Raji (cell line): ENCODE data around the gene KDM4B.

Source experiments
- POLR2A ChIP-seq: IDR thresholded peaks from 2 replicates; pipeline ENCODE4 v1.6.1; 2011; ENCODE audit warnings: low read depth, low read length, control low read depth; ENCODE audit not compliant: insufficient read depth

Gene KDM4B

DNA sequence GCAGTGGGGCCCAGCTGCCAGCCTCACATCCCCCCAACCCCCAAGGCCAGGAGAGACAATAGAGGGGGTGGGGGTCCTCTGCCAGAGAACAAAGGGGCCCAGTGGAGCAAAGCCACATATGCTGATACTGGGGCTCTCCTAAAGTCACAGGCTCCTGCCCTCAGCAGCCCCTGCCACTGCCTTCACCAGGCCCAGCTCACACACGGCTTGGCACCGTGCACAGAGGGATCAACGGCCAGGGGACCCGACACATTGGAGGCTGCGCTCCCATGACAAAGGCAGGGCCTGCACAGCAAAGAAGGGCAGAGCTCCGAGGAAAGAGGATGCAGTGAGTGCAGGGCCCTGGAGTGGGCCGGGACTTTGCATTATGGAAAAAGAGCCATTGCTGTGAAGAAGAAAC, 146.4 kb downstream of the KDM4B start:
- TF ChIP-seq POLR2A, result no peak

DNA sequence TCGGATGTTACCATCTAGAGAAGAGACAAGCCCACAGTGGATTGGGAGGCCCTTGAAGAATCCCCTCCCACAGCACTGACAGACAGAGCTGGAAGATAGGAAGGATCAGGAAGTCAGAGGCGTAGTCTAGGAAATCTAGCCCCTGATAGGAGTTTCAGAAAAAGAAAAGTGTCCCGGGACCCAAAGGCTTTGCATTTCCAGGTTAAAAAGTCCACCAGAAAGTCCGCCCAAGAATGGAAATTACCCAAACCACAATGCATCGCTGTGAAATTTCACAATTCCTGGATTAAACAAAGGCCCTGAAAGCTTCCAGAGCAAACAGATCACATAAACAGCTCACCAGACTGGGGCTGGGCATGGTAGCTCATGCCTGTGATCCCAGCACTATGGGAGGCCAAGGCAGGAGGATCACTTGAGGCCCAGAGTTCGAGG, 146.9 kb downstream of the KDM4B start:
- TF ChIP-seq POLR2A, result no peak

DNA sequence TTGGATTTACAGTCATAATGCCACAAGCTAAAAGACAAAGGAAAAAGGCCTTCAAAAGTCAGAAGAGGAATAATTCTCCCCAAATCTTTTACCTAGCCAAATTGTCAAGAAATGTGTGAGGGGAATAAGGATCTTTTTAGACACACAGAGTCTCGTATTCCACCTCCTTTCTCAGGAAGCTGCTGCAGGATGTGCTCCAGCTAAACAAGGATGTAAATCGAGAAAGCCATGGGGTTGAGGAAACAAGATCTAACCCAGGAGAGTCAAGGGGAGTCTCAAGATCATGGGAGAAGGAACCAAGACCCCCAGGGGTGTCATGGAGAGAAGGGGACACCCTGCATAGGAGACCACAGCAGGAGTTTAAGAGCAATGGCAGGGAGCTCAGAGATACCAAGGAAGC, 147.4 kb downstream of the KDM4B start:
- no peak for TF ChIP-seq POLR2A

DNA sequence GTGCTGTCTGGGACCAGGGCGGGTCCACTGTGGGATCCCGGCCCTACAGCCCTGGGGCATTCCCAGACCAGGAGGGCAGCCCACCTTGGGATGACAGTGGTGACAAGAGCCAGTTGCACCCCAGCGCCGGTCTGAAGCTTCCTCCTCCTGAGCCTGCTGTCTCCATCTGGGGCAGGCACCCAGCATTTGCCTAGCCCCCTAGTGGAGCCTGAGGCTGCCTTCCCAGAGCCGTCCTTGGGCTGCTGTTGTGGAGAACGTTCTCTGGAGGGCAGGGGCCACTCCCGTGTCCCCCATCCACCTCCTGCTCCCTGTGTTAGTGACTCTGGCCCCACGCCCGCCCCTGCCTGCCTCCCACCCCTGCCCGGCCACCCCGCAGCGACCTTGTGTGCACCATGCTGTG, 148.5 kb downstream of the KDM4B start:
- TF ChIP-seq POLR2A, result no peak

DNA sequence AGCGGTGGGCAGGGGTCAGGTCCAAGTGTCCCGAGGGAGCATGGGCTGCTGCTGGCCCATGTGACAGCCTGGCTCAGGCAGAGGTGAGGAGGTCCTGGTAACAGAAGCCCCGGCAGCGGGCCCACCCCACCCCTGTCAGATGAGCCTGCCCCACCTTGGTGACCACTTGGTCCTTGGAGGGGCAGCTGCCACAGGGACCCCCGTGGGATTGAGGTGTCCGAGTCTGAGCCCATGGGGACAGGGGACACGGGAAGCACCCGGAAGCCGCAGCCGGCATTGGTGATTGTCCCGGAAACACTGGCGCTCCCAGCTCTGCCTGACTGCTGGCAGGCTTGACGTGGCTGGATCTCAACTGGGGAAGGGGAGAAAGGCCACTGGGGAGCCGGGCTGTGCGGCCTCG, 149.1 kb downstream of the KDM4B start:
- TF ChIP-seq POLR2A, result no peak

DNA sequence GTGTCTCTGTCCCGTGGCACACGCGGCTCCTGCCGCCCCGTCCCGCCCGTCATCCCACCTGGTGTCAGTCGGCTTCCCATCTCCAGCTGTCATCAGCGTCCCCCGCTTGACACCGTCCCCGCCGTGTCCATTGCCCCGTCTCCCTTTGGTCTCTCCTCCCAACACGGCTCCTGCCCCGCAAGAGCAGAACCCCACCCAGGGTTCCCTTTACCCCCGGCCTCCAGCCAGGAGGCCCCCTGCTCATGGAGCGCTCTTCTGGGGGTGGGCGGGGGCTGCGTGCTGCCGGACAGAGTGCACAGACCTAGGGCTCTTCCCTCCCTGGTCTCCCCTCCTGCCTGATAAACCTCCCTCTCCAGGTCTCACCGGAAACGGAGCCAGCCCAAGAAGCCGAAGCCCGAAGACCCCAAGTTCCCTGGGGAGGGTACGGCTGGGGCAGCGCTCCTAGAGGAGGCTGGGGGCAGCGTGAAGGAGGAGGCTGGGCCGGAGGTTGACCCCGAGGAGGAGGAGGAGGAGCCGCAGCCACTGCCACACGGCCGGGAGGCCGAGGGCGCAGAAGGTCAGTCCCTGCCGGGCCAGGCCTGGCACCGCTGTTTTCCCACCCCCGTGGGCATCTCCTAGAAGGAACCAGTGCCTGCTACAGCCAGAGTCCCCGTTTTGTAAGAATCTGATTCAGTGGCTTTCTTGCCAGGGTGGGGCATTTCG, 150.5 kb downstream of the KDM4B start:
- TF ChIP-seq POLR2A, result no peak

DNA sequence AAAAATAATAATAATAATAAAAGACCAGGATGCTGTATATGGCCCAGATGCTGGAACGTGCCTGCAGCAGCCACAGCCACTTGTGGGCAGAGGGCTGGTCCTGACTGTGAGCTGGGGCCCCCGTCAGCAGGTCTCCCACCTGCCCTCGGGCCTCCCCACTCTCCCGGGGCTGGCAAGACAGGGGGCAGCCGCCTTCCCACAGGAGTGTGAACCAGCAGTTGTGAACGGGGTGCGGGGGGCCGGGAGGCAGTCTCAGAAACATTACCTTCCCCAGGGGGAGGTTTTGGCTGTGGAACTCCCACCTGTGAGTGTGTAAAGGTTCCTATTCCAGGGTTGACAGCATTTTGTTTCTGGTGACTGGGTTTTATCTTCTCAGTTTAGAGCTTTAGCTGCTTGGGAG, 151.4 kb downstream of the KDM4B start:
- TF ChIP-seq POLR2A, result no peak

DNA sequence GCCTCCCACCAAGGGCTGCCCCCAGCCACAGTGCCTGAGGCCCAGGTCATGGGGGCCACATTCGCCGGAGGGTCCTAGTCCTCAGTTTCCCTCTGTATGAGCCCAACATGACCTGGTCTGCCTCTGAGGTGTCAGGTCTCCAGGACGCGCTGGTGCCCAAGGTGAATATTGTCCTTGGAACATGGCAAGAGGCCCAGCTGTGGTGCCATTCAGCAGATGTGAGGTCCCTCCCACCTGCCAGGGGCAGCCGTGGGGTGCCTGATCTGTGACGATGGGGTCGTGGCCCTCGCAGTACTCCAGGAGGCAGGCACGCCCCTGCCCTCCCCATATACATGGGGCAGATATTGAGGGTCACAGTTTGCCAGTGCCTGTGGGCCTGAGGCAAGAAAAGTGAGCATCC, 151.9 kb downstream of the KDM4B start:
- no peak for TF ChIP-seq POLR2A

DNA sequence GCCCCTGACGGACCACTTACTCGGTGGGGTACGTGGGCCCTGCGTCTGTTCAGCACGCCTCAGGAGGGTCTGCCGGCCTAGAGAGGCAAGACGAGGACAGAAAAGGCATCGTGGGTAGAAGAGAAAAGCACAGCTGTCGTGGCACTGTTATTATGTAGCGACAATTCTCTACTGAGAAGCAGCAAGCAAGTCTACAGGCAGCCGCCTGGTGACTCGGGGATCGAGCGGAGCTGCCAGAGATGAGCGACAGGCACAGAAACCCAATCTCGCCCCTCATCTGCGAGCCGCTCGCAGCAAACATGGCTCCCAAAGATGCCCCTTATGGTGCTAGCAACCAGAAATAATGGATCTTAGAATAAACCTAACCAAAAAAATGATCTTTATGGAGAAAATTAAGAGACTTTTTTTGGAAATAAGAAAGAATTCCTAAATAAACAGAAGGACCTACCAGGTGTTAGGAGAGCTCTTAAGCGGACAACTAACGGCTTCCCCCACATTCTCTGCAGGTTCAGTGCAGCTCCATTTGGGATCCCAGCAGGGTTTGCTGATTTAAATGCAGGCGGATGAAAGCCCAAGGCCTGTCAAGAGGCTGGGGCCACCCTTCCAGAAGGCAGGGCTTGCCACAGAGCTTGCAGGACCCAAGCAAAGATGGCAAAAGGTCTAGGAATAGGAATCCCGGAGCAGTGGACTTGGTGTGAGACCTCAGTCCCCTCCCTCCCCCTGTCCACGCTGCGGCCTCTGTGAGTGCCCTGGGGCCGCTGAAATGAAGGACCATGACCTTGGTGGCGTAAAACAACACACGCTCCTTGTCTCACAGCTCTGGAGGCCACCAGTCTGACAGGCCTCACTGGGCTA, 152.6 kb downstream of the KDM4B start:
- no peak for TF ChIP-seq POLR2A

DNA sequence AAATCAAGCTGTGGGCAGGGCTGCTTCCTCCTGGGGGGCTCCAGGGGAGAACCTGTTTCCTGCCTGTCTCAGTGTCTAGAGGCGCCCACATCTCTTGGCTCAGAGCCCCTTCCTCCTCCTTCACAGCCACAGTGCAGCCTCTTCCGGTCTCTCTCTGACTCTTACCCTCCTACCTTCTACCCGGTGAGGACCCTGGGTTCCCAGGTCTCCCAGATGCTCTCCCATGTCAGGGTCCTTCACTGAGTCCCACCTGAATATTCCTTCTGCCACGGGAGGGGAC, 153.1 kb downstream of the KDM4B start:
- TF ChIP-seq POLR2A, result no peak

DNA sequence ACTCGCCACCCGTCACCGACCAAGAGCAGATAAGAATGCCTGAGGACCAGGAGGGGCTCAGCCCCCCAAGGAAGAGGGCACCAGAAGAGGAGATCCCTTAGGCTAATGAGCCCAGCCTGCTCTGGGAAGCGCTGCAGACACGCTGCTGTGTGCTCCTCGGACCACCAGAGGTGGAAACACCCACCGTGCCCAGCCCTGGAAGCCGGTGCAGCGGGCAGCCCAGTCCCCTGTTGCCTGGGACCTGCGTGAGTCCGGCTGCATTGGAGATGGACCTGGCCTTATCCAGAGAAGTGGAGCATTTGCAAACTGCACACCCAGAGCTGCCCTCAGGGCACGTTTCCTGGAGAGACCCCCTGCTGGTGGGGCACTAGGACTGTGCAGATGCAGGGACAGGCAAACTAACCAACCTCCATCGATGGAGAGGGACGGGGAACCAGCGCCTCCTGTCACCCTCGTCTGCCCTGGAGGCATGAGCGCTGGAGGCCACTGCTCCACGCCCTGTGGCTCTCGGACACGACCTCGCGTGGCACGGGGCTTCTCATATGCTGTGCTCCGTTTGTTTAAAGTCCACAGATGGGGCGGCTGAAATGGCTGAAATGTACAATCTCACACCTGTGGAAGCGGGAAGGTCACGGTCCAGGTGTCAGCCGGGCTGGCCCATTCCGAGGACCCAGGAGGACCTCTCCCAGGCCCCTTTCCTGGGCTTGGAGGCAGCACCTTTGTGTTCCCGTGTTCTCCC, 153.9 kb downstream of the KDM4B start:
- no peak for TF ChIP-seq POLR2A

DNA sequence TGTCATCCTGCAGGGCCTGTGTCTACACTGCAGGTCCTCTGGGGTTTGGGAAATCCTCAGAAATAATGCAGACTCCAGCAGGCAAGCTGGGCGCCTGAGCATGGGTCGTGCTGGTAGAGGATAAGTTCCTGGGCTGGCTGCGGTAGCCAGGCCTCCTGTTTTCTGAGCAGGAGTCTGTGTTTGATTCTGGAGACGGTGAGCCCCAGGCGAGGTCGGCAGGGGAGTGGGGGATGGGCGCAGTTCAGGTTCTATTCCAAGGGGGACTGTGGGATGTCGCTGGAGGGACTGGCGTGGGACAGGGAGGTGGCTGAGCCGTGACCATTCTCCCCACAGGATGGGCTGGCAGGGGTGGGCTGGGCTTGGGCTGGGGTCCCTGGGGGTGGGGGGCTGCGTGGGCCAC, 154.7 kb downstream of the KDM4B start:
- no peak for TF ChIP-seq POLR2A

DNA sequence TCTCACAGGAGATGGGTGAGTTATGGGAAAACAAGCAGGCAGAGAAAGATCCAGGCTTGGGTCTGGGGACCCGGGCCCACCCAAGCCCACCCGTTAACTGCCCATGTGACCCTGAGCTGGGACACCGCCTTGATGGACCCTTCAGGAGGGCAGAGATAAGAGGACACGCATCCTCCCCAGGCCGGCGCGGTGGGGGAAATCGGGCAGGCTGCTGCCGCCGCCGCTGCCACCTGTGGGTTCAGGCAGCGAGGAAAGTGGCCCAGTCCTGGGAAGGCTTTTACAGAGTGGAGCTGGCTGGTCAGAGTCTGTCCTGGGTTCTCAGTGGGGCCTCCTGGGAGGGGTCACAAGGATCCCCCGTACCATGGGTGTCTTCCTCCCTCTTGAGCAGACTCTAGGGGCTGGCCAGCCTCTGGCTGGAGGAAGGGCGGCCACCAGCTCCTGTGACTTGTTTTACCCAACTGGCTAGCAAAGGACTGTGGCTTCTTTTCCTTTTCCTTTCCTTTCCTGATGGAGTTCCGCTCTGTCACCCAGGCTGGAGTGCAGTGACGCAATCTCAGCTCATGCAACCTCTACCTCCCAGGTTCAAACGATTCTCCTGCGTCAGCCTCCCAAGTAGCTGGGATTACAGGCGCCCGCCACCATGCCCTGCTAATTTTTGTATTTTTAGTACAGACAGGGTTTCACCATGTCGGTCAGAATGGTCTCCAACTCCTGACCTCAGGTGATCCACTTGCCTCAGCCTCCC, 155.4 kb downstream of the KDM4B start:
- TF ChIP-seq POLR2A, result no peak

DNA sequence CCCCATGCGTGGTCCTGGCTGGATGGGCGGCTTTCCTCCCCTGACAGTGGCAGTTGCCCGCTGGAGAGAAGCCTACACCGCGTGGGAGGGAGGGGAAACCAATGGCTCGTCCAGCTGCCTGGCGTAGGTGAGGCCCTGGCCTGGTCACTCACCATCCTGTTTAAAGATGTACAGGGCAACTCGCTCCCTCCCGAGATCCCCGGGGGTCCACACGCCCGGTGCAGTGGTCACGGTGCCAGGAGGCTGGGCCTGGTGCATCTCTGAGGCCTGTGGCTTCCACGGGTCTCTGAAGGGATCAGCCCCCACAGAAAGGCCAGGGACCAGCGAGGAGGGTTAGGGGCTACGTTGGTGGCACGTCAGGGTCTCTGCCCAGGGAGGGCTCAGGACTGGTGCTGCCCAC, 156.5 kb downstream of the KDM4B start:
- no peak for TF ChIP-seq POLR2A

DNA sequence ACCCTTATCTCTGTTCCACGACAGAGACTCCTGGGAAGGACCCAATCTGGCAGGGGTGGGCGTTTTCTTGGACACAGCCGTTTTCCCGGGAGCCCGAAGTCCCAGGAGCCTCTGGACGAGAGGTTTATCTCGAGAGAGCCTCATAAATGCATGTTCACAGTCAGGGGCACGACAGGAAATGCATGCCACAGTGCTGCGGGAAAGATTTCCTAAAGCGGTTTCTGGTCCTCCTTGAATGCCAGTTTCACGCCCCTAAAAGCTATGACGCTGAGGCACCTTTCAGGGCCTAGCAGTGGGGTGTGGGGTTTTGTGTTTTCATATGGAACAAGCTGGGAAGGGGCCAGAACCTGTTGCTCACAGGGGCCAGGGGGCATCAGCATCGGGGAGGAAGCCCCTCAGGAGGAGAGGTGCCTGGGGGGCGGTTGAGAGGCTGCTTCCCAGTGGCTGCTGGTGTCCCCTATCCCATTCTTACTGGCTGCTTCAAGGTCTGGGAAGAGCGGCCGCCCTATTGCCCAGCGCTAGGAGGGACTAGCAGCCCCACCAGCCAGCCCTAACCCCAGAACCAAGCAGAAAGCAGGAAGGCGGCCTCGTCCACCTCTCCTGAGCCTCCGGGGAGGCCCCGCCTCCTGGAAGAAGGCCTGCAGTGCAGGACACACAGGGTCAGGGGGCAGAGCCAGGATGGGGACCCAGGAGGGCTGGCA, 157.0 kb downstream of the KDM4B start:
- no peak for TF ChIP-seq POLR2A
